Ascending aorta (tissue), 2 donors: ENCODE measurements around the gene ZNF750. TPM values are rescaled to one million over a fixed set of nuclear protein-coding genes. Genes with fewer than 3 reads are reported as not detected.
"Not testable (repeated sequence)": the region's sequence is repeated elsewhere in the genome, so short reads cannot be mapped to it uniquely, and the experiment has no call there.

ENCODE experiments used
- DNase-seq, 2 donors: peaks; one replicate each; pipeline ENCODE4 v3.0.0-alpha.2; 2019; ENCODE audit warnings: low spot score in 2 of 2
- H3K27ac ChIP-seq, 2 donors: fragments of 200-600 bp; sonication (generic); one replicate each; pipeline ENCODE4 v1.5.1; 2016 to 2017; ENCODE audit warnings: mild to moderate bottlenecking in 1 of 2
- H3K27me3 ChIP-seq: fragments of 200-600 bp; sonication (generic); one replicate; pipeline ENCODE4 v1.5.1; 2017
- H3K36me3 ChIP-seq, 2 donors: fragments of 200-600 bp; sonication (generic); one replicate each; pipeline ENCODE4 v1.5.1; 2016
- H3K4me1 ChIP-seq, 2 donors: fragments of 200-600 bp; sonication (generic); one replicate each; pipeline ENCODE4 v1.5.1; 2016 to 2017; ENCODE audit warnings: mild to moderate bottlenecking in 1 of 2
- H3K4me3 ChIP-seq, 2 donors: fragments of 200-600 bp; sonication (generic); one replicate each; pipeline ENCODE4 v1.5.1; 2016 to 2017; ENCODE audit warnings: mild to moderate bottlenecking in 1 of 2
- H3K9me3 ChIP-seq, 2 donors: fragments of 200-600 bp; sonication (generic); one replicate each; pipeline ENCODE4 v1.5.1; 2016
- CTCF ChIP-seq, 3 experiments: fragments of 200-600 bp in 2 of 3; fragments of 450-650 bp in 1 of 3; sonication (generic) in 2 of 3; IDR thresholded peaks; one replicate each; pipeline ENCODE4 v1.5.1; 2016 to 2019; ENCODE audit warnings: antibody characterized with exemption in 3 of 3, mild to moderate bottlenecking in 1 of 3, moderate library complexity in 1 of 3
- intact Hi-C: fragments of 100-400 bp; cut with DNase I; formaldehyde crosslinking; loops from one replicate; pipeline ENCODE4 v1.15.1; 2023
- total RNA-seq: library from RNA; depleted of rRNA; stranded (reverse); fragments of >200 nt; gene quantifications from one replicate; pipeline ENCODE4 v1.1.0, GENCODE V29; 2016

Gene ZNF750
- total RNA-seq, 1 donor from 2014 or later = not detected

GRCh38 chr17:82786427-82786826 is 53.4 kb downstream of the ZNF750 start:
- H3K4me3 ChIP-seq = no peak overlapping the region
- no peaks in the 10 kb centered on the region for H3K27me3 ChIP-seq
- H3K36me3 ChIP-seq = peaks cover 18 to 19% of the 10 kb centered on the region in 2 donors
- TF ChIP-seq CTCF (IDR thresholded peaks at IDR 0.05) = no peak
- H3K27ac ChIP-seq = no peak overlapping the region
- no peaks in the 10 kb centered on the region for H3K4me1 ChIP-seq
- DNase-seq = no peak
- no peaks in the 10 kb centered on the region for H3K9me3 ChIP-seq
- intact Hi-C loops = no loop called here

GRCh38 chr17:82785581-82785980 is 54.2 kb downstream of the ZNF750 start:
- H3K27ac ChIP-seq, H3K27me3 ChIP-seq, intact Hi-C loops, H3K4me1 ChIP-seq, H3K9me3 ChIP-seq, DNase-seq, H3K4me3 ChIP-seq: not testable (repeated sequence)
- peaks cover 17 to 18% of the 10 kb centered on the region in 2 donors for H3K36me3 ChIP-seq

GRCh38 chr17:82783498-82783897 is 56.3 kb downstream of the ZNF750 start:
- Histone ChIP-seq H3K27ac (no peak overlapping the region), H3K27me3 (no peaks in the 10 kb centered on the region), H3K4me3 (no peak overlapping the region), H3K36me3 (peaks cover 17 to 18% of the 10 kb centered on the region in 2 donors), H3K9me3 (no peaks in the 10 kb centered on the region), H3K4me1 (no peaks in the 10 kb centered on the region)
- intact Hi-C loops = loop anchor here (5.0 kb wide), 1 partner anchor 134 kb away; no protein-coding TSS in a partner anchor
- no peak for DNase-seq
- TF ChIP-seq CTCF (IDR thresholded peaks at IDR 0.05) = no peak

- no peak for DNase-seq
- Histone ChIP-seq H3K27ac (no peak overlapping the region), H3K27me3 (no peaks in the 10 kb centered on the region), H3K9me3 (no peaks in the 10 kb centered on the region), H3K4me1 (no peaks in the 10 kb centered on the region), H3K4me3 (no peak overlapping the region), H3K36me3 (peaks cover 17 to 18% of the 10 kb centered on the region in 2 donors)
- TF ChIP-seq CTCF (IDR thresholded peaks at IDR 0.05) = no peak
- intact Hi-C loops = loop anchor here (5.0 kb wide), 1 partner anchor 135 kb away; no protein-coding TSS in a partner anchor
Observed at GRCh38 chr17:82782657-82783207, 57.1 kb downstream of the ZNF750 start.

- no peak overlapping the region for H3K27ac ChIP-seq
- no peaks in the 10 kb centered on the region for H3K9me3 ChIP-seq
- peaks cover 17 to 18% of the 10 kb centered on the region in 2 donors for H3K36me3 ChIP-seq
- no peaks in the 10 kb centered on the region for H3K27me3 ChIP-seq
- intact Hi-C loops = loop anchor here (2.0 to 5.0 kb wide), 2 partner anchors 135 to 181 kb away; no protein-coding TSS in a partner anchor
- TF ChIP-seq CTCF (IDR thresholded peaks at IDR 0.05) = peak; percentile 86 to 95 (median 93)
- H3K4me1 ChIP-seq = no peaks in the 10 kb centered on the region
- DNase-seq = peak in 1 of 2 donors; percentile 86
- H3K4me3 ChIP-seq = no peak overlapping the region
Observed at GRCh38 chr17:82781894-82782274, 57.9 kb downstream of the ZNF750 start.

GRCh38 chr17:82780971-82781893 is 58.6 kb downstream of the ZNF750 start:
- DNase-seq = no peak
- H3K36me3 ChIP-seq = peaks cover 18 to 21% of the 10 kb centered on the region in 2 donors
- H3K9me3 ChIP-seq = no peaks in the 10 kb centered on the region
- no peak overlapping the region for H3K4me3 ChIP-seq
- no peak for TF ChIP-seq CTCF (IDR thresholded peaks at IDR 0.05)
- intact Hi-C loops = loop anchor here (2.0 to 5.0 kb wide), 2 partner anchors 136 to 182 kb away; no protein-coding TSS in a partner anchor
- H3K27ac ChIP-seq = no peak overlapping the region
- no peaks in the 10 kb centered on the region for H3K27me3 ChIP-seq
- H3K4me1 ChIP-seq = no peaks in the 10 kb centered on the region
